Bronchial epithelial cell (primary cell): ENCODE measurements around the gene RBFOX2. TPM values are rescaled to one million over a fixed set of nuclear protein-coding genes. Genes with fewer than 3 reads are reported as not detected.
"Not testable (repeated sequence)": the region's sequence is repeated elsewhere in the genome, so short reads cannot be mapped to it uniquely, and the experiment has no call there.

Experiments used
- DNase-seq: peaks from one replicate; pipeline ENCODE4 v3.0.0-alpha.2; 2010; ENCODE audit warnings: low read depth
- FAIRE-seq: peaks from 2 replicates; lab custom pipeline; 2011; peaks lifted over from hg19 to GRCh38; lab: Jason Lieb, UNC
- H3K27me3 ChIP-seq: 2 replicates; pipeline ENCODE4 v1.5.1; 2011; ENCODE audit warnings: low read length; ENCODE audit not compliant: control insufficient read depth, insufficient read depth
- H3K36me3 ChIP-seq: 2 replicates; pipeline ENCODE4 v1.5.1; 2011; ENCODE audit warnings: low read length; ENCODE audit not compliant: control insufficient read depth, insufficient read depth
- H3K4me3 ChIP-seq: 2 replicates; pipeline ENCODE4 v1.5.1; 2011; ENCODE audit warnings: mild to moderate bottlenecking, low read depth, low read length, control low read depth
- CTCF ChIP-seq: IDR thresholded peaks from 2 replicates; pipeline ENCODE4 v1.5.1; 2011; ENCODE audit warnings: mild to moderate bottlenecking, moderate library complexity, low read length, control low read depth, inconsistent platforms; ENCODE audit not compliant: insufficient read depth, severe bottlenecking
- total RNA-seq: library from RNA; depleted of rRNA; stranded (reverse); fragments of >200 nt; gene quantifications from 2 replicates; pipeline ENCODE4 v1.2.1, GENCODE V29; 2014

RBFOX2 gene
- total RNA-seq, 1 donor from 2014 or later: 69.5 TPM

GRCh38 chr22:35739931-35740380, 288.7 kb downstream of the RBFOX2 start:
- DNase-seq: no peak
- Histone ChIP-seq H3K27me3 (no peaks in the 10 kb centered on the region), H3K4me3 (no peak overlapping the region), H3K36me3 (peaks cover 11% of the 10 kb centered on the region)
- FAIRE-seq: no peak
- TF ChIP-seq CTCF: no peak

GRCh38 chr22:35739076-35739930, 289.3 kb downstream of the RBFOX2 start:
- DNase-seq (no peak), FAIRE-seq (no peak)
- TF ChIP-seq CTCF: peak; percentile 14
- no peaks in the 10 kb centered on the region for H3K27me3 ChIP-seq
- H3K36me3 ChIP-seq: peaks cover 6% of the 10 kb centered on the region
- H3K4me3 ChIP-seq: no peak overlapping the region

GRCh38 chr22:35737886-35738285, 290.7 kb downstream of the RBFOX2 start:
- H3K27me3 ChIP-seq, FAIRE-seq, DNase-seq, H3K4me3 ChIP-seq, H3K36me3 ChIP-seq: not testable (repeated sequence)

- FAIRE-seq (no peak), DNase-seq (no peak)
- Histone ChIP-seq H3K4me3 (no peak overlapping the region), H3K27me3 (no peaks in the 10 kb centered on the region), H3K36me3 (peaks cover 5% of the 10 kb centered on the region)
- TF ChIP-seq CTCF: no peak
Measured at GRCh38 chr22:35736701-35737100, 291.9 kb downstream of the RBFOX2 start.

- DNase-seq (no peak), FAIRE-seq (no peak)
- TF ChIP-seq CTCF: no peak
- Histone ChIP-seq H3K36me3 (peaks cover 5% of the 10 kb centered on the region), H3K4me3 (no peak overlapping the region), H3K27me3 (no peaks in the 10 kb centered on the region)
Measured at GRCh38 chr22:35736166-35736565, 292.5 kb downstream of the RBFOX2 start.

- no peak for FAIRE-seq
- TF ChIP-seq CTCF: no peak
- DNase-seq: no peak
Measured at GRCh38 chr22:35735542-35735941, 293.1 kb downstream of the RBFOX2 start.

More at GRCh38 chr22:35735542-35735941, 293.1 kb downstream of the RBFOX2 start:
- no peak overlapping the region for H3K4me3 ChIP-seq
- H3K27me3 ChIP-seq: no peaks in the 10 kb centered on the region
- H3K36me3 ChIP-seq: peaks cover 5% of the 10 kb centered on the region
